IMR-90 (cell line): ENCODE measurements around the gene NEU1.

Source experiments
- BHLHE40 ChIP-seq: fragments of 150-350 bp; IDR thresholded peaks from 2 replicates; pipeline ENCODE4 v1.6.1; 2016; ENCODE audit warnings: mild to moderate bottlenecking, low read depth, low read length
- CEBPB ChIP-seq: IDR thresholded peaks from 2 replicates; pipeline ENCODE4 v1.6.1; 2012; ENCODE audit warnings: low read depth, low read length, improper control_type of control experiment
- CHD1 ChIP-seq: IDR thresholded peaks from 2 replicates; pipeline ENCODE4 v1.6.1; 2012; ENCODE audit warnings: low read depth, low read length, improper control_type of control experiment
- ELK1 ChIP-seq: fragments of 150-350 bp; IDR thresholded peaks from 2 replicates; pipeline ENCODE4 v1.6.1; 2016; ENCODE audit warnings: low read depth, mild to moderate bottlenecking, low read length, moderate library complexity, borderline replicate concordance
- MAFK ChIP-seq: IDR thresholded peaks from 2 replicates; pipeline ENCODE4 v1.6.1; 2012; ENCODE audit warnings: low read depth, low read length, improper control_type of control experiment
- MXI1 ChIP-seq: IDR thresholded peaks from 2 replicates; pipeline ENCODE4 v1.6.1; 2012; ENCODE audit warnings: low read depth, mild to moderate bottlenecking, low read length, moderate library complexity, borderline replicate concordance
- NFE2L2 ChIP-seq: fragments of 150-350 bp; IDR thresholded peaks from 2 replicates; pipeline ENCODE4 v1.6.1; 2016; ENCODE audit warnings: low read depth, mild to moderate bottlenecking, low read length
- POLR2A ChIP-seq: IDR thresholded peaks from 2 replicates; pipeline ENCODE4 v1.6.1; 2012; ENCODE audit warnings: mild to moderate bottlenecking, low read depth, low read length
- RAD21 ChIP-seq: IDR thresholded peaks from 2 replicates; pipeline ENCODE4 v1.6.1; 2012; ENCODE audit warnings: low read length, improper control_type of control experiment
- RCOR1 ChIP-seq: IDR thresholded peaks from 2 replicates; pipeline ENCODE4 v1.6.1; 2012; ENCODE audit warnings: mild to moderate bottlenecking, low read length, improper control_type of control experiment; ENCODE audit not compliant: insufficient replicate concordance
- RFX5 ChIP-seq: IDR thresholded peaks from 2 replicates; pipeline ENCODE4 v1.8.0; 2012; ENCODE audit warnings: low read depth, mild to moderate bottlenecking, low read length, moderate library complexity
- TF ChIP-seq, protein P1 (sequence below): conservative IDR thresholded peaks from 2 replicates; pipeline ENCODE4 v1.5.1; 2012; ENCODE audit warnings: mild to moderate bottlenecking, low read depth, low read length, improper control_type of control experiment

DNA sequence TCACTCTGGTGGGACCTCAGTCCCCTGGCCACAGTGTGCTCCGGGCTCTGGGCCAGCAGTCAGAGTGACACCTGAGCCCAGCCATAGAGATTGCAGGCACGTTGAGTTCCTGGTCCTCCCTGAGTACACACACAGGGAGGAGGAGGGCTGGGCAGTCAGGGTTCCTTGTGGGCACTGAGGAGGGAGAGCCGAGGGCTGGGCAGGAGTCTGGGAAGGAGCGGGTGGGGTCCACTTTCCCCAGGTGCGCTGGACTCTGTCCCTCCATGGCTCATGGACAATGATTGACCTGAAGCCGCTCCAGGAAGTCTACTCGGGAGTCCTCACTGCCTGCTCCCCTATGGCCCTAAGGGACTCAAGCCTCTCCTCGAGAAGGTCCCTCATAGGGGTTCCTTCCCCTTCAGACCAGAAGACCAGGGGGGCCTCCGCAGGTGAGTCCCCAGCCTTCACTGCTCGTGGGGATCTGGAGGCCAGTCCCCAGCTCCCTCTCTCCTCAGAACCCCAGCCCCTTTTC lies 15.1 kb upstream of the NEU1 start:
- no peak for TF ChIP-seq POLR2A
- TF ChIP-seq CHD1 = no peak
- TF ChIP-seq, protein P1, sequence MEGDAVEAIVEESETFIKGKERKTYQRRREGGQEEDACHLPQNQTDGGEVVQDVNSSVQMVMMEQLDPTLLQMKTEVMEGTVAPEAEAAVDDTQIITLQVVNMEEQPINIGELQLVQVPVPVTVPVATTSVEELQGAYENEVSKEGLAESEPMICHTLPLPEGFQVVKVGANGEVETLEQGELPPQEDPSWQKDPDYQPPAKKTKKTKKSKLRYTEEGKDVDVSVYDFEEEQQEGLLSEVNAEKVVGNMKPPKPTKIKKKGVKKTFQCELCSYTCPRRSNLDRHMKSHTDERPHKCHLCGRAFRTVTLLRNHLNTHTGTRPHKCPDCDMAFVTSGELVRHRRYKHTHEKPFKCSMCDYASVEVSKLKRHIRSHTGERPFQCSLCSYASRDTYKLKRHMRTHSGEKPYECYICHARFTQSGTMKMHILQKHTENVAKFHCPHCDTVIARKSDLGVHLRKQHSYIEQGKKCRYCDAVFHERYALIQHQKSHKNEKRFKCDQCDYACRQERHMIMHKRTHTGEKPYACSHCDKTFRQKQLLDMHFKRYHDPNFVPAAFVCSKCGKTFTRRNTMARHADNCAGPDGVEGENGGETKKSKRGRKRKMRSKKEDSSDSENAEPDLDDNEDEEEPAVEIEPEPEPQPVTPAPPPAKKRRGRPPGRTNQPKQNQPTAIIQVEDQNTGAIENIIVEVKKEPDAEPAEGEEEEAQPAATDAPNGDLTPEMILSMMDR = no peak
- TF ChIP-seq RAD21 = no peak
- no peak for TF ChIP-seq CEBPB
- no peak for TF ChIP-seq NFE2L2
- TF ChIP-seq MXI1 = no peak
- TF ChIP-seq RFX5 = no peak
- TF ChIP-seq RCOR1 = no peak
- no peak for TF ChIP-seq MAFK
- TF ChIP-seq BHLHE40 = no peak
- TF ChIP-seq ELK1 = no peak
